ENCODE measurements around the gene MEPCE.
A peak's percentile ranks its signal among the peaks of the same experiment; 100 is the strongest.

Gene MEPCE

DNA sequence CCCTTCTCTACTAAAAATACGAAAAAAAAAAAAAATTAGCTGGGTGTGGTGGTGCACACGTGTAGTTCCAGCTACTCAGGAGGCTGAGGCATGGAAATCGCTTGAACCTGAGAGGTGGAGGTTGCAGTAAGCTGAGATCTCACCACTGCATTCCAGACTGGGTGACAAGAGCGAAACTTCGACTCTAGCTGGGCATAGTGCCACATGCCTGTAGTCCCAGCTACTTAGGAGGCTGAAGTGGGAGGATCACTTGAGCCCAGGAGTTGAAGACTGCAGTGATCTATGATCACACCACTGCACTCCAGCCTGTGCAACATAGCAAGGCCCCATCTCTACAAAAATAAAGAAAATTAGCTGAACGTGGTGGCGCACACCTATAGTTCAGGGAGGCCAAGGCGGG lies 35.7 kb downstream of the MEPCE start:
- DNase-seq: no peak

DNA sequence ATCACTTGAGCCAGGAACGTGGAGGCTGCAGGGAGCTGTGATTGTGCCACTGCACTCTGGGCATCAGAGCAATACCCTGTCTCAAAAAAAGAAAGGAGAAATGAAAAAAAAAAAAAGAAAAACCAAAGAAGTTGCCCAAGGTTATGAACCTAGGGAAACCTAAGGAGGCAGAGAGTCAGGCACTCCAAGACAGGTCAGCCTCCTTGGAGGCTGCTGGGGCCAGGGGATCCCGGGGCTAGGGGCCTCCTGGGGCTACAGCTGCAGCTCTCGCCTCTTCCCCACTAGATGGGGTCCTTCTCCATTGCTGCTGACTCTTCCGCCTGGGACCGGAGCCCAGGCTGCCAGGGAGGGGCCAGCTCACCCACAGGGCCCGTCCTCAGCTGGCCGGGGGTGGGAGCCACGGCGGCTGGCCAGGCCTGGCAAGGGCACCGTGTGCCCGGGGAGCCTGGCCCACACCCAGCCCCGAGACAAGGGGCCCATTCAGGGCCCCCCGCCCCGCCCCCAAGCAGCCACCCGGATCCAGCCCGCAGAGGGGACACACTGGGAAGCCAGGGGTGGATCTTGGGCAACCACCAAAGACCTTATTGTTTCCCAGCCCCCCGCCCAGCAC lies 36.2 kb downstream of the MEPCE start:
- peak; percentile 31 for DNase-seq

DNA sequence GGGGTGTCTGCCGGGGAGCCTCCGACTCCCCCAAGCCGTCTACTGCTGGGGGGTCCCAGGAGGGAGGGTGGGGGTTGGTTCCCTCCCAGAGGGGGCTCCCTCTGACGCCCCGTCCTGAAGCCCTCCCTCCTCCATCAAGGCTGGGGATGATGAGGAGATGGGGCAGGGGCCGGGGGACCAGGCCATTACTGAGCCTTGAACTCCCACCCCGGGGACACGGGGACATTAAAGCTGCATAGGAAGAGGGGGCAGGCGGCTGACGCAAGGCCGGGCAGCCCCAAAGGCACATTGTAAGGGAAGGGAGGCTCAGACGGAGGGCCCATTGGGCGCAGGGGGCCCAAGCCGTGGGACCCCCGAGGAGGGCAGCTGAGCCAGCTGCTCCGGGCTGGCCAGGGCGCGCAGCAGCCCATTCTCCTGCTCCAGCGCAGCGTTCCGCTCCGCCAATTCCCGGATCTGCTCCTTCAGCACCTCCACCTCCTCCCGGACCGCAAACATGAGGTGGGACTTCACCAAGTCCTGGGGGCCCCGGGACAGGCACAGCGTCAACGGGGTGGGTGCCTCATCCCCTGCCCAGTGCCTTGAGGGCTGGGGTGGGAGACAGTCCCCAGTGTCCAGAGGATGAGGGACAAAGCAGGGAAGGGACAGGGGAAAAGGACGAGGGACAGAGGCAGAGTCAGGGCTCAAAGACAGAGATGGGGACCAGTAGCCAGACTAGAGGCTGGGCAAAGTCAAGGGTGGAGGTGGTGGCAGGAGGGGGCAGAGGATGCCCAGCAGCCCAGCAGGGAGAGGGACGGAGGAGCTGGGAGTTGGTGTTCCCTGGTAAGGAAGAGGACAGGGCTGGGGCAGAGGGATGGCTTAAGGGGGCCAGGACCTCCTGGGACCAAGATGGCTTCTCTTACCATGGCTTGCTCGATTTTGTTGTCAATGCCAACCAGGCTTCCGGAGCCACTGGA lies 37.3 kb downstream of the MEPCE start:
- DNase-seq: no peak

DNA sequence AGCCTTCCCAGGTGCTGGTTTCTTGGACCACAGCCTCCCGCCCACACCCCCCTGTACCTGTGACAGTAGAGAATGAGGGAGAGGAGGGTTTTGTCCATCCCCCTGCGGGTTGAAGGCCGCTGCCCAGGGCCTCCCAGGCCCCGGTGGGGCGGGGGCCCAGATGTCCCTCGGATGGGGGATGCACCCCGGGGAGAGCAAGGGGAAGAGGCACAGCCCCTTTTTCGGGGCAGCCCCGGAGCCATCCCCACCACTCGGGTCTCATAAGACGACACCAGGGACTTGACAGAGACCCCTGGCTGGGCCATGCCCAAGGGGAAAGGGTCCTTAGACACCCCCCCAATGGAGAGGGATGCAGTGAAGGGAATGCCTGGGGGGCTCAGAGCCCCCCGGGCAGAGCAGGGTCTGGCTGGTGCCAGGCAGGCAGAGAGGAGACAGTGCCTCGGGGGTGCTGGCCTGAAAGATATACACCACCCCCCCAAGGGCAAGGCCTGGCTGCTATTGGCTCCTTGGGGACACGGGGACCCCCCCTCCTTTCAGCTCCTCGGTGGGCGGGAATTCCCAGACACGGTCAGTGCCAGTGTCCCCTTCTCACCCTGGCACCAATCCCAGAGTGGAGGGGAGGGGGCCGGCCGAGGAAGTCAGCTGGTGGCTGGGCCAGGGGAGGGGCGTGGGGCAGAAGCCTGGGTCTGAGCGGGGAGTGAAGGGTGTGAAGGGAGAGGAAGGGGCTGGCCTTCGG lies 38.2 kb downstream of the MEPCE start:
- no peak for DNase-seq

DNA sequence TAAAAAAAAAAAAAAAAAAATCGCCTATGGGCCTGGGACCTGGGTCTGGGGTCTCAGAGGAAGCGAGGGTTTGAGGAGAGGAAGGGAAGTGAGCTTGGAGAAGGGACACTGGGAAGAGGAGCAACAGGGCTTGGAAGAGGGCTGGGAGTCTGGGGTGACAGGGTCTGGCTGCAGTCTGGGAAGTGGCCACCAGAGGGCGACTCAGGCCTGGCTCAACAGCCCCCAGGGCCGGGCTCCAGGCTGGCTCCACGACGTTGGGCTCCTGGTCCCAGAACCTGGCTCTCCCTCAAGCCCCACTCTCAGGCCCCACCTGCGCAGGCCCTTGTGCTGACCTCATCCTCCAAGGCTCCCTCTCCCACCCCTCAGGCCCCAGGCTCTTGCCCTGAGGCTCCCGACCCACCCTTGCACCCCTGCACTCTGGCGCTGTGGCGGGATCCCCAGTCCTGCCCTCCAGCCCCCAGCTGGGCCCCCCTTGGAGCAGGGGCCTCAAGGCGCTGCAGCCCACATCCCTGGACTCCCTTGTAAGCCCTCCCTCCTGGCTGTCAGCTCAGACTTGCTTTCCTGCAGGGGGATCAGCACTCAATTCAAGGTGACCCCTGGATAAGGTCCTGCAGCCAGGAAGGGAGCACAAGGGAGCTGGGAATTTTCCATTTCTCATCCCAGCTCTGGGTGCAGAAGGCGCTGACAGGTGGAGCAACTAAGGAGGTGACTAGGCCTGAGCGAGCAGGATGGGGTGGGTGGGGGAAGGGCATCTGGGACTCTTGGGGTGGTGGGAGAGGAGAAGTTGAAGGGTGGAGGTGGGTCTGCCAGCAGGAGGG lies 39.8 kb downstream of the MEPCE start:
- DNase-seq: peak; percentile 10

DNA sequence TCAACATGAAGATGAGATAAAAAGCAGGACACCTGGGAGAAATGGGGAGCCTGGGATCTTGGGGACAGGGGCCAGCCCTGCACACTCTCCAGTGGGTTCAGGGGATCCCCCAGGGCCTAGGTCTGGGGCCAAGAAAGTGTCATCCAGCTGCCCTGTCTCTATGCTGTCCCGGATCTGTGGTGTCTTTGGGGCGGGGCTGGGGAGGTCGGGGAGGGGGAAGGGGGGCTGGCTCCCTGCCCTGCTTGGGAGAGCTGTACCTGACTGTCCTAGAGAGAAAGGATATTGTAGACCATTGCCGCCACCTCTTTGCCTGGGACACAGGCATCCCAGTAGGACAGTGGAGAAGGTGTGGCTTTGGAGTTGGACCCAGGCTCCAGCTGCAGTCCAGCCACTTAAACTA lies 41.4 kb downstream of the MEPCE start:
- DNase-seq: no peak

DNA sequence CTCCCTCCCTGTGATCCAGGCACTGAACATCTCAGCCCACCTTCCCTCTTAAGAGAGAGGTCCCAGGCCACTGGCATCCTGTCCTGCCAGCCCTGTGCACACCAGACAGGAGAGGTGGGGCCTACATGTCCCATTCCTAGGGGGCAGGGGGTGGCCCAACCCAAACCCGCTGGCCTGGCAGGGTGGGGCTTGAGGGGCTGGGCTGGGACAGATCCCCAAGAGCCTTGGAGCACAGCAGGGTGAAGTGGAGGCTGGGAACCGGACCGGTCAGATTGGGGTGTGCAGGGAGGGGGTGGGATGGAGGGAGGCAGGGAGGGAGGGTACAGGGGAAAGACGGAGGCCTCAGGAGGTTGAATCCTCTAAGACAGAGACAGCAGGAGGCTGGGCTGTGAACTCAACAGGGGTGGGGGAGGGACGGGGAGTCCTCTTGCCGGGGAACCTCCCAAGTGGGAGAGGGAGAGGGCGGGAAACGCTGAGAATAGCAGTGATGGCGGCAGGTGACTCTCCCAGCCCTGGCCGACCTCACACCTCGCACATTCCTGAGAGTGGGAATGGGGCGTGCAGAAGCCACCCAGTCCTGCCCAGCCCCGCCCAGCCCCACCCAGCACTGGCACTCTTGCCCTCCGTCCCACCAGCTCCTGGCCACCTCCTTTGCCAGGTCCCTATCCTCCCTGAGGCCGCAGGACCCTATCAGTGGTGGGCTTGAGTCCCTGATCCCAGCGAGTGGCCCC lies 42.7 kb downstream of the MEPCE start:
- no peak for DNase-seq

DNA sequence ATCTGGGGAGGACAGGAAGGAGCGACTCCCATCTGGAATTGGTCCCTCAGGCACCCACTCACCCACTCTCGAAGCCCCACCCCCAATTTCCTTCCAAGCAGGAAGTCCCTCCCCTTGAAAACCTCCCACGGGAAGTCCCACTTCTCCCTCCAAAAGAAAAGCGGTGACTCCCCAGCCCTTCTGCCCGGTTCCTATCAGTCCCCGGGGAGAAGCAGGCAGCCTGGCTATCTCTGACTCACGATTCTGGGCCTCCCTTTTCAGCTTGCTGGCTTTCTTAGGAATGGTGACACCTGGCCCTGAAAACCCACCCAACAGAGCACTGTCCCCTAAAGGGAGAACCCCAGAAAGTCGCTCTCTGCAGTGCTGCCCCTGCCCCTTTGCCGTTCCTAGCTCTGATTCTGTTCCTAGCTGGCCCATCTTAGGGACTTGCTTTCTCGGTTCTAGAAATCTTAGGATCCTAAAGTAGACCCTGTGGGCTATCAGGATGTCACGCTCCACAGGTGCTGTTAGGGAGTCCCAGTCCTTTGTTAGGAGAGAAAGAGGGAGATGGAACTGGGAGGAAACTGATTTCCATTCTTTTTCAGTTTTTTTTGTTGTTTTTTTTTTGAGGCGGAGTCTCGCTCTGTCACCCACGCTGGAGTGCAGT lies 43.3 kb downstream of the MEPCE start:
- no peak for DNase-seq

DNA sequence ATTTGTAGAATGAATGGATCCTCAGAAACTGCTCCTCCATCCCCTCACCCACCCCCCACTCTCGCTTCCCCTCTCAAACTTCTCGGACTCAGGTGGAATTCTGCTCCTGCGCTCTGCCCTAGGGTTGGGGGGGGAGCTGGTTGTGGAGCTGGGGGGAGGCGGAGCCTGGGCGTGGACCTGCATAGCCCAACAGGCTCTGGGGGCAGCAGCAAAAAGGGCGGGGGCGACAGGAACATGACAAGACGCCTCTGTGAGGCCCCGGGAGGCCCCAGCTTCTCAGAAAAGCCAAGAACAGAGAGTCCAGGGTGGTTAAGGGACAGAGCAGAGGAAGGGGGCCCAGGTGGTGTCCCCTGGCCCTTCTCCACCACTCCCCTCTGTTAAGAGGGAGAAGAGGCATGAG lies 45.9 kb downstream of the MEPCE start:
- no peak for DNase-seq

DNA sequence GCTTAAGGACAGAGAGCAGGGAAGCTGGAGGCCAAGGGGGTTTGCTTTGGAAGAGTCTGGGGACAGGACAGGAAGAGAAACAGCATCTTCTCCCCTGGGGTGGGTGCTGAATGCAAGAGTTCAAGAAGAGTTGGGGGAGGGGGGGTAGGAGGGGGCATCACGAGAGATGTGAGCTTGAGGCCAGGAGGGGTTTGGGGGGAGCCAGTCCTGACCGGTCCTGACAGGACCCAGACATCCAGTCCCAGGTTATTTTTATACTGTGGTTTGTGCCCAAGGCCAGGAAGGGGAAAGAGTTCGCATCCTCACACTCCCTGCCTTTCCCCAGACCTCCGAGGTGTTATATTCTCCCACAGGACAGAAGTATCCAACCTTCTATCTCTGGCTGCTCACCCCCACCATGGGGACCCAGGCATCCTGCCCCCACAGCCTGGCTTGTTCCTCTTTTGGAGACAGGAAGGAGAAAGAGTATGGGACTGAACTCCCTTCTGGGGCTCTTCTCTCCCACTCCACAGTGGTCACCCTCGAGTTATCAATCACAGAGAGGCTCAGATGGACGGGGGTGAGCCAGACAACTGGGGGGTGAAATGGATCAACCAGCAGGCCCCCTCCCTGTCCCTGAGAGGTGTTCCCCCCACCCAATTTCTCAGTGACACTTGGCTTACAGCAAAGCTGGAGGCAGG lies 46.6 kb downstream of the MEPCE start:
- DNase-seq: no peak

DNA sequence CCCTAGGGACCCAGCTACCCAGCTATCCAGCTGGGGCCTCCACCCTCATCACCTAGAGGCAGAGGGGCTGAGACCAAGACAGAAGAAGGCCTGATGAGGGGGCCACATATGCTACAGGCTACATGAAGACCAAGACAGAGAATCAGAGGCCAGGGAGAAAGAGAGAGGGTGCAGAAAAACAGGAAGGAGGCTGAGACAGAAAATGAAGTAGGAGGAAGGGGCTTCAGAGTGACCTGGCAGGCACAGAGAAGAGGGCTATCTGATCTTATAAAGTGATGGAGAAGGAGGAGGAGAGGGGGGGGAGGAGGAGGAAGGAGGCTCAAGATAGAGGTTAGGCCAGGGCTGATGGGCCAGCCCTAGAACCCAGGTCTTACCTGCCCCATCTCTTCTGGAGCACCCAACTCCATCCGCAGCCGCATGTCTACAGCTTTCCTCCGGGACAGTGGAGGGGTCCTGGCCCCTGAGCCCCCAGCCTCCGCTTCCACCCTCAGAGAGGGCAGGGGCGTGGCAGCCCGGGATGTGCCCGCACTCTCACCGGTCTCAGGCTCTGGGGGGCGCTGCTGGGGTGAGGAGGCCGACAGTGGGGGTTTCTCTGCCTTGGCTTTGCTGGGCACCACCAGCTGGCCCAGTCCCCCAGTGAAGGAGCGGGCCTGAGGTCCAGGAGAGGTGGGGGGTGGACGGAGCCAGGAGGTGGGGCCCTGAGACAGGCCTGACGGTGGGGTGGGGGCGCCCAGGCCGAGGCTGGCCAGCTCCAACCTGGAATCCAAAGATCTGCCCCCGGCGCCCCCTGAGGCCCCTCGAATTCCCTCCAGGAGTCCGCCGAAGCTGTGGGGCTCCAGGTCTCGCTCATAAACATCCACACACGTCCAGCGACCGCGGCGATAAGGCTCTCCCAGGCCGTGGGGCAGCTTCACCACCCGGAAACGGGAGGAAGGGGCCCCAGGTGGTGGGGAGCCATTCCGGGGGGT lies 47.6 kb downstream of the MEPCE start:
- DNase-seq: no peak

DNA sequence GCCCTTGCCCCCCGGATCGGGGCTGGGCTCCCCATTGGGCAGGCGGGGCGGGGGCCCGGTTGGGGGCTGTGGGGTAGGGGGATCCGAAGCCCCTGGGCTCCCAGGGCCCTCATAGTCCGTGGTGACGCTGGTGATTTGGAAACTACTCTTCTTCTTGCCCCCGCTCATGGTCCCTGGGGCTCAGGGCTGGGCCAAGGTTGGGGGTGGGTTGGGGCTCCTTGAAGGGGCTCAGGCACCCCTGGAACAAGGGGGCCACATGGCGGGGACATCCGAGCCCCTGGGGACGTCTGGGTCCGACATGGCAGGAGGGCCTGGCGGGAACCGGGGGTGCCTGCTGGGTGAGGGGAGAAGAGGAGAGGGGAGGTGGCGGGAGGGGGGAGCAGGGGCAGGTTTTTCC lies 48.2 kb downstream of the MEPCE start:
- DNase-seq: no peak

DNA sequence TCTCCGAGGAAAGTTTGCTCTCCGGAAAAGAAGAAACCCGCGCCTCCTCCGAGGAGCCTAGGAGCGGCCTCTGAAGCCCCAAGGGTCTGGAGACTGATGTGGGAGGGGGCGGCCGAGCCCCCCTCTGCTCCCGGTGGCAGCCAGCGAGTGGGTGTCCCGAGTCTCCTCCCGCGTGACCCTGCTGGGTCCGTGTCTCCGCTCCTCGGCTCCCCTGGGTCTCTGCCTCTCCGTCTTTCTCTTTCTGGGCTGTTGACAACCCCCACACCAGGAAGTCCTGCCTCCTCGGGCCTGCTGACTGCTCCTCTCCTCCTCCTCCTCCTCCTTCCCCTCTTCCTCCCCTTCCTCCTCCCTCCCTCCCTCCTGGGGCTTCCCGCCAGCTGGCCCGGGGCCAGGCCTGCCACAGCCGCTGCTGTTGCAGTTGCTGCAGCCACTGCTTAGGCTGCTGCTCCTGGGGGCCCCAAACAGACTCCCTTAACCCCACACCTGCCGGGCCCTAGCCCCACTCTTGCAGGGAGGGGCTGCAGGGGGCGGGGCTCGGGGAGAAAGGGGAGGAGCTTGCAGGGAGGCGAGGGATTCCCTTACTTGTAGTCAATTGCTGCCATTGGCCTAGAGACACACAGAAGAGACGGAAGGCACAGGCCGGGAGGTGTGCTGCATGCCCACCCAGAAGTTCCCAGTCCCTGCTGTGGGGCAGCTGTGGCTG lies 49.5 kb downstream of the MEPCE start, which contains the start of gene TSC22D4:
TSC22D4 (minus strand) TSS at position 257 of the 703 bp plus-strand sequence. CDS start 1,176 bp downstream, outside the sequence.
- DNase-seq: peak; percentile 48

DNA sequence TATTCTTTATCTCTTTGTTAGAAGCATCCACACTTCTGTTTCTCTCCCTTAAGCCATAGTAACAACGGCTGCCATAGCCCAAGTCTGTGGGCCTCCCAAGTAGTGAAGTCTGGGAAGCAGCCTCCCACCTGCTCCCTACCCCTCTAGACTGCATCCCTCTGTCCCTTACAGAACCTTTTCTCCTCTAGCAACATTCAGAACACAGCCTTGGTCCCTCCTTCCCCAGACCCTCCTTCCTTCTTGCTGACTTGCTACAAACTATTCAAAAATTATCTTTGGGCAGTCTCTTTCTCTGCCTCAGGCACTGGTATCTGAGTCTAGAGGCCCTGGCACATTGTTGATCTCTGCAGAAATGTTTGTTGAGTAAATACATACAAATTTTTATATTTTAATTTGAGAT lies 51.8 kb downstream of the MEPCE start:
- no peak for DNase-seq

DNA sequence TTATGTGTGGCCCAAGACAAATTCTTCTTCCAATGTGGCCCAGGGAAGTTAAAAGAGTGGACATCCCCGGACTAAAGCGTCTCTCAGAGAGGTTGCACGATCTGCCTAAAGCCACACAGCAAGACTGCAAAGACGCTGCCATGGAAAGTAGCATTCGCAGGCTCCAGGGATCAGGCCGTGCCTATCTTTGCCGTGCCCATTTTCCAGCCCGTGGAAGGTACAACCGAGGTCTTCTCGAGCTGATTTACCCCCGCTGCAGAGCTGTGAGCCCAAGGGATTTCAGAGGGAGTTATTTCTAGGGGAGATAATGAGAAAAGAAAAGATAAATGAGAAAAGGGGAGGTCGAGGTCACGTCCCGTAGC lies 53.1 kb downstream of the MEPCE start:
- no peak for DNase-seq

DNA sequence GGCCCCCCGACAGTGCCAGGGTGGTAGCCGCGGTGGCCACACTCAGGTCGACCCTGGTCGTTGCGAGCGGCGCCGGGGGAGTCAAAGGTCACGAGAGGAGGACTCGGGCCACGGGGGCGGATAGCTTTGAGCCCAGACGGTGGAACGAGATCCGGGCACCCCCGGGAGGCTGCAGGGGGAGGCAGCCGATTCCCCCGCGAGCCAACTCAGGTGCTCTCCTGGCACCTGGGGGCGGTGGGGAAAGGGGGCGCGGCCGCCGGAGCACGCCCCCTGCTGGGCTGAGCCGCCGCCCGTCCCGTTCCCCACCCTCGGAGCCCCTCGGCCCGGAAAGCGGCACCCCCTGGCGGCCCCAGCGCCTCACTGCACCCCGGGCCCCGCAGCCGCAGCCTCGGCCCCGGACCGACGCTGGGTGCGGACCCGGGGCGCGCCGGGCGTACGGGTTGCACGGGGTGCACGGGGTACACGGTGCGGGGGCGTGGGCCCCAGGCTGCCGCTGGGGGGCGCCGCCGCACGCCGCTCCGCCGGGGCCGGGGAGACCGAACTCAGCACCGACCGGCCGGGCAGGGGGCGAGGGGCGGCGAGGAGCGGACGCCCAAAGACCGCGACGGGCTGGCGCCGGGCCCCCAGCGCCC lies 53.6 kb downstream of the MEPCE start:
- no peak for DNase-seq

All from NCI-H446 treated with DMSO at 0.1 percent for 48 hours (cell line).